Ammon's horn (tissue), 1 donor: ENCODE data around the gene KLK5.
A peak's percentile ranks its signal among the peaks of the same experiment; 100 is the strongest.
"Not testable (repeated sequence)": the region's sequence is repeated elsewhere in the genome, so short reads cannot be mapped to it uniquely, and the experiment has no call there.

Source experiments
- DNase-seq: peaks from one replicate; pipeline ENCODE4 v3.0.0-alpha.2; 2016; ENCODE audit warnings: low spot score

KLK5 gene

DNA sequence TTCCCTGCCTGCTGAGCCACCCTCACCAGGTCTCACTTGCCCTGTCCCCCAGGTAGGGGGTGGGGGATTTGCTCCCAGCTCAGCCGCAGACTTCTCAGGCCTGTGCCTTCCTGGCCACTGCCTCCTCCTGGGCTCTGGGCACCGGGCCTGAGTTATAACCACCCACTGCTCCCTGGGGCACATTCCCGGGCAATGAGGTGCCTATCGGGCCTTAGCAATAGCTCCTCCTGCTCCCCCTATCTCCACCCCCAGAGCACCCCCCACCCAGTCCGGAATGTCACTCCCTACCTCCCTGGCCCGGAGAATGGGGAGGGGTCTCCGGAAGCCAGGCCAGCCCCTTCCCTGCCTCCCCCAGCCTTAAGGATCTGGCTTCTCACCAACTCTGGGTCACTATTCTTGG is at the start of gene KLK5:
Gene KLK5, minus strand, starts transcription at position 129 of the 400 bp plus-strand sequence. CDS start 381 bp downstream, outside the sequence.
- DNase-seq: no peak

DNA sequence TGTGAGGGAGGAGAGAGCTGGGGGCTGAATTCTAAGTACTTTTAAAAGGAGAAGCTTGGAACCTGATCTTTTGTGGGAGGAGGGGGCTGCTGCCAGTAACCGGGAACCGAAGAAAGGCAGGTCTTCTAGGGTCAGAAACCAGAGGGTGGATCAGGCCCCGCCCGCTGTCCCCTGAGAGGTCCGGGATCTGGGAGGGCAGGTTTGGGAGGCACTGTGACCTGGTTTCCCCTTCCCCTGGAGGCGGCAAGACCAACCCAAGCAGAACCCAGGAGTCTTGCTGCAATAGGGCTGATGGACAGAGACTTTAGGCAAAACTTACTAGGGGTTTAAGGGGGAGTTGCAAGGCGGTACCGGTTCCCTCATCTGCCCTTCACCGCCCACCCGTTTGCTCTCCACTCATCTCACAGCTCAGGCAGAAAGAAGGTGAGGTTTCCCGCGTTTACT is 49.3 kb upstream of the KLK5 start:
- no peak for DNase-seq

GRCh38 chr19:51001515-51001914 is 48.7 kb upstream of the KLK5 start, which contains the start of gene KLK8:
Gene KLK8 (minus strand): TSS chr19:51001604. CDS start chr19:51001167, 437 bp downstream.
- no peak for DNase-seq

DNA sequence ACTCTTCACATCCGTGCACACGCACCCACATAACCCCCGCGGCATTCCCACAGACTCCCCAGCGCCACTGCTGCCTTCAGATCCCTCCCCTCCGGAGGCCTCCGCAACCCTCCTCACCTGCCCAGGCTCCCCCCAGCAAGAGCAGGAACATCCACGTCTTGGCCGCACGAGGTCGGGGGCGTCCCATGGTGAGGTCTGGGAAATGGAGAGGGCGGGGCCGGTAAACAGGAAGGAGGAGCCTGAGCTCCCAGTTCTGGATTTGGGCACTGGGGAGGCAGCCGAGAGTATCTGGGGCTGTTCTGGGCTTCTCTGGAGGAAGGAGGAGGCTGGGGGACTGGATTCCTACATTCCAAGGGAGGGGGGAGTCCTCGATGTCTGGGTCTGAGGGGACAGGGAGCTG is 48.1 kb upstream of the KLK5 start:
- DNase-seq: no peak

- DNase-seq: no peak
Measured at GRCh38 chr19:51000426-51000825, 47.6 kb upstream of the KLK5 start.

DNA sequence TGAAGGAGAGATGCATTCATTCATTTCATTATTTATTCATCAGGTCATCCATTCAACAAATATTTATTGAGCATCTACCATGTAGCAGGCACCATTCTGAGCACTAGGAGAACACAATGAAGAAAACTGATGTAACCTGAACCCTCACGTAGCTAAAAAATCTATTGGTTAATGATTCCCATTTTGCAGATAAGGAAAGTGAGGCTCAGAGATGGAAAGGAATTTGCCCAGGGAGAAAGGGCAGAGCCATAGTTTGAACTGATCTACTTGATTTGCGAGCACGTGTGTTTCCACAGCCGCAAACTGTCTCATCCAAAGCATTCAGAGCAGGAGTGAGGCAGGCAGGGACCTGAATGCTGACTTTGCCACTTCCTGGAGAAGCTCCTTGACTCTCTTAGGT is 45.8 kb upstream of the KLK5 start:
- DNase-seq: no peak

- no peak for DNase-seq
Measured at GRCh38 chr19:50998061-50998460, 45.2 kb upstream of the KLK5 start.

DNA sequence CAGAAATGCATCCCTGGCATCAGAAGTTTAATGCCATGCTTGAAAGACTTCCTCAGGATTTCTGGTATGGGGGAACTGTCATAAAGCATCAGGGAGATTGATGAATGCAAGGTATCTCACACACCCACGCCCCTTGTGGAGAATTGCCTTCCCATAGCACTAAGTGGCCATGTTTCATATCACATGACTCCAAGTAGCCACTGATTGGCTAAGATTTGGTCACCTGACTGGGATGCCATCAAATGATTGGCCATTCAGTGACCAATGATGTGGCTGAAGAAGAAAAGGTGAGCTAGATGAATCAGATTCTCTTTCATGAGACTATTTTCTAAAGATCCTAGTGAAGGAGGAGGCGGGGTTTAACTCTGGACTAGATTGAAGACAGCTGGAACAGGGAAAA is 41.3 kb upstream of the KLK5 start:
- DNase-seq: no peak

DNA sequence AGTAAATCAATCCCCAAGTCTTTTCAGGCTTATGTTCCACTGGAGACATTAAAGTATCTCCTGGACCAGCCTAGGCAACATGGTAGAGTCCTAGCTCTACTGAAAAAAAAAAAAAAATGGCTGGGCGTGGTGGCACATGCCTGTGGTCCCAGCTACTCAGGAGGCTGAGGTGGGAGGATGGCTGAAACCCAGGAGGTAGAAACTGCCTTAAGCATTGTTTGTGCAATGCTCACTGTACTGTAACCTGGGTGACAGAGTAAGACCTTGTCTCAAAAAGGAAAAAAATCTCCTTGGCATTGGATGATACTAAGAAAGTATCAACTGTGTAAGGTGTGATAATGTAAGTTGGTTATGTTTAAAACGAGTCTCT is 39.8 kb upstream of the KLK5 start:
- no peak for DNase-seq

DNA sequence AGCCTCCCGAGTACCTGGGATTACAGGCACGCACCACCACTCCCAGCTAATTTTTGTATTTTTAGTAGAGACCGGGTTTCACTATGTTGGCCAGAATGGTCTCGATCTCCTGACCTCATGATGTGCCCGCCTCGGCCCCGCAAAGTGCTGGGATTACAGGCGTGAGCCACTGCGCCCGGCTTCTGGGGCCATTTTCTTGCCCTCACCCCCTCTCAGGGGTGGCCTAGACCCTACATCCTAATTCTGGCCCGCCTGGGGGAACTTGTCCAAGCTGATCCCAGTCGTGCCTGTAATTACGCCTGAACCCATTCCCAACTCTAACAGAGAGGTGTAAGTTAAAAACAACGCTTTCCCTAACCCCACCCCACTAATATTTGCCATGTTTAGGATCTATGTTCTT is 31.6 kb upstream of the KLK5 start:
- DNase-seq: not testable (repeated sequence)

DNA sequence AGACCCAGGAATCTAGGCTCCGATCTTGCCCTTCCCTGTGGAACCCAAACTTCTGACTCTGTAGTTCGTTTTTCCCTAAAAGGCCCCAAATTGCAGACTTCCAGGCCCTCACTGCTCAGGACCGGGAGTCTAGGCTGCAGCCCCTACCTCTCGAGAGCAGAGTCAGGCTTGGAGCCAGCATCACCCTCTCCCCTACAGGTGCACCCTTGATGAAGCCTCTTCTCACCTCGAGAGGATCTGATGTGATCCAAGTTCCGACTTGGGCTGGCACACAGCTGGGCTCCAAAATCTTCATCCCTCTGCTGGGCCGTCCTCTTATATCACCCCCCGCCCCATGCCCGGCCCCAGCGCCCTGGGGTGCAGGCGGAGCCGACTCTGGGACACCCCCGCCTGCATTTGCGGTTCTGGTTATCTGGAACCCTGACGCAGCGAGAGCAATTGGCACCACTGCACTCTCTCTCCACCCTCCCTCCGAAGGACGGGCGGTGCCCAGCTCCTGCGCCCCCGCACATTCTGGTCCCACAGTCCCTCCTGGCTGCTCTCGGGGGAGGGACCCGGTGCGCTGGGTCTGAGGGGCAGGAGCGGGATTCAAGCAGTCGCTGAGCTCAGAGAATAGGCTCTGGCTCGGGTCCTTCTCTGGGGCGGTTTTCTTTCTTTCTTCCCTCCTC is 30.9 kb upstream of the KLK5 start, which contains the start of gene KLK7:
Gene KLK7, minus strand, starts transcription at position 293 of the 668 bp plus-strand sequence. CDS start 1,518 bp downstream, outside the sequence.
- DNase-seq: no peak

DNA sequence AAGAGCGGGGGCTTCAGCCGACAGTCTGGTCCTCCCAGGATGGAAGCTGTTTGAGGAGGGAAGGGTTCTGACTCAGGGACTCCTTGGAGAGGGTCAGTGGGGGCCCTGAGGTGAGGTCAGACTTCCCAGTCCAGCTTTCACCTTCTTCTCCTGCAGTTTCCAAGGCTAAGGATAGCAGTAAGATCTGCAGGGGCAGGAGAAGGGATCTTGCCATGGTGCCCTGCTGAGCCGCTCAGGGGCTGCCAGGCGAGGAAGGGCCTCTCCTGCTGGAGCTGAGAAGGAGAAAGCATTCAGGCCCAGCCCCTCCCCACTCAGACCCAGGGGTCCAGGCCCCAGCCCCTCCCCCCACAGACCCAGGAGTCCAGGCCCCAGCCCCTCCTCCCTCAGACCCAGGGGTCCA is 29.3 kb upstream of the KLK5 start:
- no peak for DNase-seq

DNA sequence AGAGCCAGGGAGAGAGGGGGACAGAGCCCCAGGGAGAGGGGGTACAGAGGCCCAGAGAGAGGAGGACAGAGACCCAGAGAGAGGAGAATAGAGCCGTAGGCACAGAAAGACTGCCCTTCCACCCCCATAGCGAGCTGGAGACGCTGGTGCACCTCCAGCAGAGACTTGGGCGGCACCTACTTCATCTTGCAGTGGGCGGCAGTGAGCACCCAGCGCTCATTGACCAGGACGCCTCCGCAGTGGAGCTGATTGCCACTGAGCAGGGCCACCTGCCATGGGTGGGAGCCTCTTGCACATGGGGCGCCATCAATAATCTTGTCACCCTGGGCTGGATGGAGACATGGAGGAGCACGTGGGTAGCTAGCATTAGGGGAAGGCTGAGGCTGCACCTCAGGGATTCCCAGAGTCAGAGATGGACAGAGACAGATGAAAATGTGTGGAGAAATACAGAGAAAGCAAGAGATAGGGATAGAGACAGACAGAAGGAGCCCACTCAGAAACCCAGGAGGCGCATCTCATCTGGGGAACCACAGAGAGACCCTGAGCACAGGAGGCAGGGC is 28.8 kb upstream of the KLK5 start:
- DNase-seq: no peak

GRCh38 chr19:50980208-50980607 is 27.4 kb upstream of the KLK5 start:
- no peak for DNase-seq

DNA sequence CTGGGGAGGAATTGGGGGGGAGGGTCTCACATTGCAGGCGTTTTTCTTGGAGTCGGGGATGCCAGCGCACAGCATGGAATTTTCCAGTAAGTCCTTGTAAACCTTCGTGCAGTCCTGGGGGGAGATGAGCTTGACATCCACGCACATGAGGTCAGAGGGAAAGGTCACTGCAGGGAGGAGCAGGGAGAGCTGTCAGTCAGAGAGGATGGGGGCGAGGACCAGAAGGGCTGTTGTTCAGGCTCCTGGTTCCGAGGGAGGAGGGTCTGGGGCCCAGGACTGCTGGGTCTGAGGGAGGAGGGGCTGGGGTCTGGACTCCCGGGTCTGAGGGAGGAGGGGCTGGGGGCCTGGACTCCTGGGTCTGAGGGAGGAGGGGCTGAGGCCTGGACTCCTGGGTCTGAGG is 26.9 kb upstream of the KLK5 start:
- no peak for DNase-seq

DNA sequence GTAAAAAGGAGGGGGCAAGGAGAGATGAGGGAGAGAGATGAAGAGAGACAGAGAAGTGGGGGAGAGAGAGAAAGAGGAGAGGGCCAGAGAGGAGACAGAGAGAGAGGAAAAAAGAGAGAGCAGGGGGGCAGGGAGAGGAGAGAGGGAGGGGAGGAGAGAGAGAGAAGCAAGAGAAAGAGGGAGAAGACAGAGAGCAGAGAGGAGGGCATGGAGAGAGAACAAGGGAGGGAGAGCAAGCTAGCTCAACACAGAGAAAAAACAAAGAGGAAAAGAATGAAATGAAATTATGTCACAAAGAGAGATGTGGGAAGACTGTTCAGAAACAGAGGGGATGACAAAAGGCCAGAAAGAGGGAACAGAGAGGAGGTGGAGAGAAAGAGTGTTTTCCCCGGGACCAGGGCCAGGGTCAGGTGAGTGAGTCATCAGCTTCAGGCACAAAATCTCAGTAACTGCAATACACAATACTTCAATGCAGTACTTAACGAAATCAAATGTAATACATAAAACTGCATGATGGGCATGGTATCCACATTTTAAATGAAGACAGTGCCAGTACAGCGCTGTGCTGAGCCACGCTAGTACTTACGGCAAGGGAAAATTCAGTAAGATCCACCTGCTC is 26.0 kb upstream of the KLK5 start:
- no peak for DNase-seq

GRCh38 chr19:50977626-50978025 is 24.8 kb upstream of the KLK5 start:
- DNase-seq: no peak

- DNase-seq: no peak
Measured at GRCh38 chr19:50975766-50976165, 22.9 kb upstream of the KLK5 start.

GRCh38 chr19:50974702-50975556 is 22.1 kb upstream of the KLK5 start:
- DNase-seq: no peak

GRCh38 chr19:50972795-50973376 is 20.0 kb upstream of the KLK5 start:
- no peak for DNase-seq

GRCh38 chr19:50969810-50970209 is 17.0 kb upstream of the KLK5 start:
- DNase-seq: not testable (repeated sequence)

GRCh38 chr19:50969413-50969760 is 16.5 kb upstream of the KLK5 start, which contains the start of gene KLK6:
Gene KLK6 (minus strand): TSS chr19:50969591. CDS start chr19:50968104, 1,487 bp downstream.
- DNase-seq: peak; percentile 93
